ENCODE results near the gene RAC3.

GRCh38 chr17:82031885-82032627 lies 578 bp downstream of the RAC3 start:
- TF ChIP-seq CTCF (IDR thresholded peaks at IDR 0.05) (no peak), POLR2A (IDR thresholded peaks at IDR 0.05) (no peak)

All from right lobe of liver (tissue), 4 donors.